NCI-H2227 (cell line): ENCODE data around the gene SURF1.
"Not testable (repeated sequence)": the region's sequence is repeated elsewhere in the genome, so short reads cannot be mapped to it uniquely, and the experiment has no call there.

Experiments
- DNase-seq: peaks from one replicate; lab custom pipeline; 2025; ENCODE audit not compliant: unreplicated experiment; lab: John Stamatoyannopoulos, UW

SURF1 gene

DNA sequence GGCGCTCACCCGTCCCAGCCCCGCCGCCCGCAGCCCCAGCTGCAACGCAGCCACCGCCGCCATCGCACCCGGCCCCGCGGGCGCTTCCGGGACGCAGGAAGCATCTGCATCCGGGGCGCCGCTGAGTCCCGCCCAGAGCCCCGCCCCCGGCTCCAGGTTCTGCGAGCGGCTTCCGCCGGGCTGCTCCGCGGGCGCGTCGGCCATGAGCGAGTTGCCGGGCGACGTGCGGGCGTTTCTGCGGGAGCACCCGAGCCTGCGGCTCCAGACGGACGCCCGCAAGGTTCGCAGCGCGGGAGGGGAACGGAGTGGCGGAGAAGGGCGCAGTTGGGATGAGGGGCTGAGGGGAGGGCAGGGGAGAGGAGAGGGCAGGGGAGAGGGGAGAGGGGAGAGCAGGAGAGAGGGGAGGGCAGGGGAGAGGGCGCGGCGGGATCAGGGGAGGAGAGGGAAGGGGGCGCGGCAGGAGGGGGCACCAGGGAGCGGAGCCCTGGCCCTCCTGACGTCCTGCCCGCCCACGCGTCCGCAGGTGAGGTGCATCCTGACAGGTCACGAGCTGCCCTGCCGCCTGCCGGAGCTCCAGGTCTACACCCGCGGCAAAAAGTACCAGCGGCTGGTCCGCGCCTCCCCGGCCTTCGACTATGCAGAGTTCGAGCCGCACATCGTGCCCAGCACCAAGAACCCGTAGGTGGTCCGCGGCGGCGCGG, at the start of gene SURF1, which contains the start of gene SURF2:
Gene SURF1, minus strand, starts transcription at position 97 of the 701 bp plus-strand sequence. Its CDS starts 34 bp downstream, at position 63.
Gene SURF2, plus strand, starts transcription at position 160 of the 701 bp plus-strand sequence. Its CDS starts 43 bp downstream, at position 203.
- DNase-seq: peak; percentile 85

GRCh38 chr9:133405508-133406438, 49.5 kb upstream of the SURF1 start:
- DNase-seq: no peak

- DNase-seq: no peak
These were observed 48.2 kb upstream of the SURF1 start for GRCh38 chr9:133404454-133405002.

DNA sequence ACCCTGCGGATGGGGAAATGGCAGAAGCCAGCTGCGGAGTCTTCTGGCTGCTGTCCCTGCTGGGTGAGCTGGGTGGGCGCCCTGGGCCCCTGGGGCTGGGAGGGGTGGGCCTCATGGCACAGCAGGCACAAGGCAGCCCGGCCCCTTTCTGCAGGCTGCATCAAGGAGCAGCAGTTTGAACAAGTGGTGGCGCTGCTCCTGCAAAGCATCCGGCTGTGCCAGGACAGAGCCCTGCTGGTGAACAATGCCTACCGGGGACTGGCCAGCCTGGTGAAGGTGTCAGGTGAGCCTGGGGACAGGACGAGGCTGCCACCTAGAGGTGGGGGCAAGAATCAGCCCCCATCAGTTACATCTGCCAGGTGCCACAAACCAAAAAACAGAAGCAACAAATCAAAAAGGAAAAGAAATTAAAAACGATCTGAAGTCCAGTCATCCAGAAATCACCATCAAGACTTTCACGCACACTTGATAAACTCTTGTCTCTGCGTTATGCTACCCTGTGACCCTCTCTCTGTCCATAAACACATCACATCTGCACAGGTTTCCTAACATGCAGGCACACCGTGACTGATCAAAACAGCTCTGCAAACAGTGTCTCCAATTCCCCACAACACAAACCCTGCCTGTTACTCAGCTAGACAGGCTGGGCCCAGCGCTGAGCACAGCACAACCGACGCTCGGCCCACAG, 47.6 kb upstream of the SURF1 start:
- no peak for DNase-seq

- no peak for DNase-seq
These were observed 46.4 kb upstream of the SURF1 start for GRCh38 chr9:133402689-133403088.

DNA sequence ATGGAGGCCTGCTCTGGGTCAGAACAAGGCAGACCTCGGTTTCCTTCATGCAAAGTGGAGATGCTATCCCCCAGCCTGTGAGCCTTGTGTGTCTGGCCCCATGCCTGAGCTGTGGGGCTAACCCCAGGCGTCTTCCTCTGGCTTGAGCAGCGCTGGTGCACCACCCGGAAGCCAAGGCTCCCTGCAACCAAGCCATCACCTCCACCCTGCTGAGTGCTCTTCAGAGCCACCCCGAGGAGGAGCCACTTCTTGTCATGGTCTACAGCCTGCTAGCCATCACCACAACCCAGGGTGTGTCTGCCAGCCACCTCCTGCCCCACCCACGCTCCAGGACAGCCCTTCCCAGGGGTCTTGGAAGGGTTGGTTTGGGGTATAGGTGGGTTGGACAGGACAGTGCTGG, 45.3 kb upstream of the SURF1 start:
- no peak for DNase-seq

- no peak for DNase-seq
These were observed 44.0 kb upstream of the SURF1 start for GRCh38 chr9:133400292-133400691.

- no peak for DNase-seq
These were observed 41.6 kb upstream of the SURF1 start for GRCh38 chr9:133397895-133398294.

DNA sequence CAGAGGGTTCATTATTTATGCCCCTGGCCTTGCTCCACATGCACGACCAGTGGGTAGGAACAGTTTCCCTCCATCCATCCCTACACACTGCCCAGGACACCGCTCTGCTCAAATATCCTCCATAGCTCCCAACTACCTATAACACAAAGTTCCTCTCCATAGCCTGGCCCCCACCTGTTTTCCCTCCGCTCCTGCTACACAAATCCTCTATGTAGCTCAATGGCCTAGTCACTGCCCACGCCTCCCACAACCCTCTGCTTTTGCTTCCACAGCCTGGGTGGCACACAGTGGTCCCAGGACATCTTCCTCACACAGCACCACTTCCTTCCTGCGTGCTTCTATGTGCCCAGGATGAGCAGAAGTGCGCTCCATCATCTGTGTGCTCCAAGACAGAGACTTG, 41.1 kb upstream of the SURF1 start:
- DNase-seq: no peak

DNA sequence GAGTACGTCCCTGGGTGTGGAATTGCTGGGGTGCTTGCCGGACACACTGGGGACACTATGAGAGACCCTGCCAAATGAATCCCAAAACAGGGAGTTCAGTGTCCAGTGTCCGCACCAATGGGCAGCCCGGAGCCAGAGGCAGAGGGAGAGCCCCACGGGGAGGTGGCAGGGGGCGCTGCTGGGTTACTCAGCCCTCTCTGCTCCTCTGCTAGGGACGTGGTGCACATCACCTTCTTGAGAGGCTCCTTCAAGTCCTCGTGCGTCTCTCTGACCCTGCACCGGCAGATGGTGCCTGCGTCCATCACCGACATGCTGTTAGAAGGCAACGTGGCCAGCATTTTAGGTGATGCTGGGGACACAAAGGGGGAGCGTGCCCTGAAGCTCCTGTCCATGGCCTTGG, 40.7 kb upstream of the SURF1 start:
- no peak for DNase-seq

DNA sequence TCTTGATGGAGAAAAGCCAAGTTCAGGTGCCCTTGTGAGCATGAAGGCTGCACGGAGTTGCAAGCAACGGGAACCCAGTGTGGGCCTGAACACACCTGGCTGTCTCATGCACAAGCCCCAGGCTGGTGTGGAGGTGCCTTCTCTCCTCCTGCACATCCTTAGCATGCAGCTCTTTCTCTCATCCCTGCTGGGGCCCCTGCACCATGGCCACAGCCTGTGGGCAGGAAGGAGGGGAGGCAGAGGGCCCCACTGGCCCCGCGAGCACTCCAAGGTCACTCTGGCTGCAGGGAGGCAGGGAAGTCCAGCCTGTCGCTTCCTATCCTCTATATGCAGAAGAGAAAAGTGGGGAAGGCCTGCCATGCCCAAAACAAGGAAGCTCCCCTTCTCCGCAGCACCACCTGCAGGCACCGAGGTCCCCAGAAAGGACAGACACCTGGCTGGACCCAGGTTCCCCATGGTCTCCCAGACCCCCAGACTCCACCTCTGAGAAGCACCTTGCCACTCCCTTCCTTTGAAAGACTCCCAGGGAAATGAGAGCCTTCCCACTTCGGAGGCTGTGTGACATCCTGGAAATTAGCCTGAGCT, 38.5 kb upstream of the SURF1 start:
- no peak for DNase-seq

DNA sequence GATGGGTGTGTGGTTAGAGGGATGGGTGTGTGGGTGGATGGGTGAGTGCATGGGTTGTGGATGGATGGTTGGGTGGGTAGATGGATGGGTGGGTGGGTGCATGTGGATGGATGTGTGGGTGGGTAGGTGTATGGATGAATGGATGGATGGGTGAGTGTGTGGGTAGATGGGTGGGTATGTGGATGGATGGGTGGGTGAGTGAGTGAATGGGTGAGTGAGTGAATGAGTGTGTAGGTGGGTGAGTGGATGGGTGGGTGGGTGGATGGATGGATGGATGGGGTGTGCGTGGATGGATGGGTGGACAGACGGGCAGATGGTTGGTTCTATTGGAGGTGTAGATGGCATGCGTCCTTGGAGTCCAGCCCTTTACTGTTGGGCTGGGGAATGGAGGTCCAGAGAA, 37.1 kb upstream of the SURF1 start:
- DNase-seq: no peak

DNA sequence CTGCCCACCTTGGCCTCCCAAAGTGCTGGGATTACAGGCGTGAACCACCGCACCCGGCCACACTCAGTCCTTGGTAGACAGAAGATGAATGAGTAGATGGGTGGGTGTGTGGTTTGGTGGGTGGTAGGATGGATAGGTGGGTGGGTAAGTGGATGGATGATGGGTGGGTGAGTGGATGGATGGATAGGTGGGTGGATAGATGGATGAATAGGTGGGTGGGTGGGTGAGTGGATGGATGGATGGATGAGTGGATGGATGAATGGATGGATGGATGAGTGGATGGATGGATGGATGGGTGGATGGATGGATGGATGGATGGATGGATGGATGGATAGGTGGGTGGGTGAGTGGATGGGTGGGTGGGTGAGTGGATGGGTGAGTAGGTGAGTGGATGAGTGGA, 36.0 kb upstream of the SURF1 start:
- DNase-seq: not testable (repeated sequence)

GRCh38 chr9:133391449-133391848, 35.2 kb upstream of the SURF1 start:
- DNase-seq: not testable (repeated sequence)

DNA sequence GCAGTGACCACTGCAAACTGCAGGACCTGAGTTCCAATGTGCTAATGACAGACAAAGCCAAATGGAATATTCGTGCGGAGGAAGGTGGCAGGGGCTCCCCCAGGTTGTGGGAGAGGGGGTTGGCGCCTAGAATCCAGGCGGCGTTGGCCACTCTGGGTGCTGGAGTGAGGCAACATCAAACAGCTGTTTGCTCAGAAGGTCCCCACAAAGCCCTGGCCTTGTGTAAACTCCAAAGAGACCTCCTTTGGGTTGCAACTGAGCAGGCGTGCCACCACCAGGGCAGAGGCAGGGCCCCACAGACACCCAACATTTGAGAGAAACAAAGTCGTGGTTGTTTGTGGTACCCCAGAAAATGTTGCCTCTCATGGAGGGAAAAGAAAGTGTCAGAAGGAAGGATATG, 34.4 kb upstream of the SURF1 start:
- no peak for DNase-seq

DNA sequence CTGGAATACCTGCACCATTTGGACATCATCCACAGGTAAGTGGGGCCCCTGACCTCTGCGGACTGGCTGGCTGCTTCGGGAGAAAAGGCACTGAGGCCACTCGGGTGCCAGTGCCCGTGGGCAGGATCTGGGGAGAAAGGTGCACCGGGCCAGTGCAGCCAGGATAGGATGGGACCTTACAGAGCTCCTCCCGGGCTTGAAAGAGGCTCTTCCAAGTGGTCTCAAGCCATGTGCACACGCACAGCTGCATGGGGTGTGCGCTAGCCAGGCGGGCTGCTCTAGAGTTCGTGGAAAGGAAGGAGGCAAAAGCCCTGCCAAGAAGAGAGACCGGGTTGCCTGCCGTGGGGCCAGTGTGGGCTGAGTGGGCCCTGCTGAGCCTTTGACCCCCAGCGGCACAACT, 33.3 kb upstream of the SURF1 start:
- no peak for DNase-seq

- no peak for DNase-seq
These were observed 32.8 kb upstream of the SURF1 start for GRCh38 chr9:133389025-133389557.

GRCh38 chr9:133387680-133388079, 31.4 kb upstream of the SURF1 start:
- no peak for DNase-seq

GRCh38 chr9:133386338-133386737, 30.1 kb upstream of the SURF1 start:
- no peak for DNase-seq

DNA sequence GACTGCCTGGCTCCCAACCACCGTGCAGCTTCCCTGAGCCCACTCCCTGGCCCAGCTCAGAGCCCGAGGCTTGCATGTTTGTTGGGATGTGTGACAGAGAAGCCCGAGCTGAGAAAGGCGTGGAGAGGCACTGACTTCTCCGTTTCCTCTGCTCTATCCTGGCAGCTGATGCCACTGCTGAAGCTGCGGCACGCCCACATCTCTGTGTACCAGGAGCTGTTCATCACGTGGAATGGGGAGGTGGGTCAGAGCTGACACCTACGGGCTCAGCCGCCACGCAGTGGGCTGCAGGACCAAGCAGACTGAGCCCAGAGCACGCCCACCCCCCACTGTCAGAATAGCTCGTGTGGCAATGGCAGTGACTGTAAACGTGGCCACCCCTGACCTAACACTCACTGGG, 29.2 kb upstream of the SURF1 start:
- DNase-seq: no peak
